K562 (cell line): ENCODE results near the gene MDC1. TPM values are rescaled to one million over a fixed set of nuclear protein-coding genes. Genes with fewer than 3 reads are reported as not detected.

Experiments
- MBD2 ChIP-seq: sonication (generic); IDR thresholded peaks from 2 replicates; pipeline ENCODE4 v1.6.1; 2016; ENCODE audit warnings: low read depth, borderline replicate concordance
- MYNN ChIP-seq, 2 experiments: sonication (generic); formaldehyde crosslinking in 1 of 2; IDR thresholded peaks; 2 replicates each; pipeline versions ENCODE4 v1.5.0 to v1.6.1; 2016 to 2020; ENCODE audit warnings: antibody characterized with exemption in 1 of 2, missing genetic modification reagents in 1 of 2
- PRDM10 ChIP-seq: fragments of 450-650 bp; IDR thresholded peaks from 2 replicates; pipeline ENCODE4 v1.6.1; 2018; ENCODE audit not compliant: partially characterized antibody
- RNF2 ChIP-seq: sonication (generic); IDR thresholded peaks from 2 replicates; pipeline ENCODE4 v1.6.1; 2016
- STAT5A ChIP-seq: IDR thresholded peaks from 2 replicates; pipeline ENCODE4 v1.6.1; 2012; ENCODE audit warnings: low read length, inconsistent platforms, borderline replicate concordance
- ZNF24 ChIP-seq: fragments of 450-650 bp; IDR thresholded peaks from 2 replicates; pipeline ENCODE4 v1.6.1; 2016
- polyA plus RNA-seq, 8 experiments: library from polyadenylated mRNA; depleted of rRNA in 4 of 8; stranded (reverse) in 5 of 8; unstranded in 3 of 8; fragments of >200 nt; fragmentation: Nextera tagmentation in 2 of 8; fragmentation: Illumina TruSeq in 1 of 8; extraction: Ambion mirVana in 2 of 8; extraction: Trizol in 1 of 8; gene quantifications; 2 replicates each; pipeline versions ENCODE4 v1.2.1 to v1.2.3, GENCODE V29; 2011 to 2014; ENCODE audit warnings: inconsistent platforms in 1 of 8, missing spikeins in 1 of 8
- total RNA-seq, 7 experiments: library from RNA; depleted of rRNA in 6 of 7; stranded (reverse); fragments of >200 nt in 6 of 7; fragmentation: Illumina TruSeq in 2 of 7; extraction: Trizol in 2 of 7; gene quantifications; 2 replicates each; pipeline versions ENCODE4 v1.2.1 to v1.2.3, GENCODE V29; 2011 to 2021; ENCODE audit warnings: low replicate concordance in 1 of 7

Gene MDC1
- total and polyA plus RNA-seq, 9 of the 15 experiments (the other 6 are each of a cell fraction or from before 2014, with no cell fraction given) = 8.2 to 114 (median 20.0) TPM

- TF ChIP-seq MBD2 = peak; percentile 80
- TF ChIP-seq MYNN (IDR thresholded peaks at IDR 0.05) = peak; percentile 78
- TF ChIP-seq MYNN (CRISPR knock-in tag; IDR thresholded peaks at IDR 0.05) = no peak
- TF ChIP-seq ZNF24 = 0 out of 2 replicates have a peak, but pooled peaks have one; percentile 34
- no peak for TF ChIP-seq STAT5A
- peak; percentile 43 for TF ChIP-seq RNF2
- TF ChIP-seq PRDM10 = peak; percentile 39
Measured at GRCh38 chr6:30744054-30744805, 27.1 kb upstream of the MDC1 start, which contains the start of gene IER3 (continued).
